ENCODE results near the gene RAD51B. TPM values are rescaled to one million over a fixed set of nuclear protein-coding genes. Genes with fewer than 3 reads are reported as not detected.

The RAD51B gene
- total and polyA plus RNA-seq, 9 of the 15 experiments (the other 6 are each of a cell fraction or from before 2014, with no cell fraction given), result 8.5 to 17.3 (median 11.3) TPM

- TF ChIP-seq ZFP91 (CRISPR knock-in tag; IDR thresholded peaks at IDR 0.05) (no peak), CREM (IDR thresholded peaks at IDR 0.05; ENCODE audit: low read depth) (no peak), DACH1 (IDR thresholded peaks at IDR 0.05; ENCODE audit: partially characterized antibody) (no peak), U2AF1 (optimal IDR thresholded peaks at IDR 0.05; ENCODE audit: low read depth, low read length) (no peak), C11orf30 (IDR thresholded peaks at IDR 0.05; ENCODE audit: low read depth) (no peak), RBM22 (IDR thresholded peaks at IDR 0.05; ENCODE audit: low read depth, low read length, poor library complexity, severe bottlenecking) (no peak), ZNF217 (CRISPR knock-in tag; IDR thresholded peaks at IDR 0.05) (no peak), FOSL1 (tag; conservative IDR thresholded peaks at IDR 0.05) (no peak), RBM15 (IDR thresholded peaks at IDR 0.05; ENCODE audit: insufficient read depth, low read length) (no peak), ZNF133 (CRISPR knock-in tag; IDR thresholded peaks at IDR 0.05) (no peak)
These were observed 132.1 kb downstream of the RAD51B start (continued) for GRCh38 chr14:67951529-67952135.

- in situ Hi-C loops (cut with MboI), result no loop called here
- ATAC-seq, result no peak
- no peak for TF ChIP-seq ZNF668 (CRISPR knock-in tag; IDR thresholded peaks at IDR 0.05)
- TF ChIP-seq BMI1 (IDR thresholded peaks at IDR 0.05; ENCODE audit: low read length), result no peak
- no peak for TF ChIP-seq ATF6 (CRISPR knock-in tag; IDR thresholded peaks at IDR 0.05)
- no peak for TF ChIP-seq EHMT2 (IDR thresholded peaks at IDR 0.05)
- TF ChIP-seq TAF15 (IDR thresholded peaks at IDR 0.05; ENCODE audit: low read depth, low read length), result no peak
- TF ChIP-seq GATA2 (CRISPR knock-in tag; IDR thresholded peaks at IDR 0.05), result no peak
- TF ChIP-seq FIP1L1 (IDR thresholded peaks at IDR 0.05; ENCODE audit: low read depth, low read length, poor library complexity, severe bottlenecking), result no peak
- no peak for TF ChIP-seq SIN3B (IDR thresholded peaks at IDR 0.05; ENCODE audit: low read depth)
- no peak for TF ChIP-seq NCOA4 (IDR thresholded peaks at IDR 0.05; ENCODE audit: partially characterized antibody)
- no peak for TF ChIP-seq ZNF311 (CRISPR knock-in tag; IDR thresholded peaks at IDR 0.05)
- TF ChIP-seq L3MBTL2 (IDR thresholded peaks at IDR 0.05), result no peak
- TF ChIP-seq TBL1XR1 (IDR thresholded peaks at IDR 0.05; ENCODE audit: low read length in 2 of 2), result no peak
These were observed 132.8 kb downstream of the RAD51B start for GRCh38 chr14:67952381-67952780.

More at GRCh38 chr14:67952381-67952780, 132.8 kb downstream of the RAD51B start:
- H3K4me1 ChIP-seq (replicated peaks in 1 of 2; ENCODE audit: control insufficient read depth in 2 of 2, insufficient read depth in 2 of 2, low read length in 2 of 2), result no peaks in the 10 kb centered on the region
- FAIRE-seq (no peak), DNase-seq (ENCODE audit: extremely low read depth in 1 of 4, low spot score in 3 of 4) (no peak)
- no peaks in the 10 kb centered on the region for H3K27me3 ChIP-seq (ENCODE audit: control insufficient read depth in 2 of 2, insufficient read depth in 2 of 2, low read length in 2 of 2)
- no peaks in the 10 kb centered on the region for H3K36me3 ChIP-seq (ENCODE audit: control insufficient read depth, insufficient read depth, low read length)
- BruUV-seq (replicated peaks), result no TSS peak
- no peak overlapping the region for H3K4me3 ChIP-seq
- H2AFZ ChIP-seq (ENCODE audit: low read depth, low read length), result no peak overlapping the region
- no peaks in the 10 kb centered on the region for H4K20me1 ChIP-seq (replicated peaks; ENCODE audit: control insufficient read depth, insufficient read depth, low read length)
- WGBS (ENCODE audit: insufficient coverage, low coverage, missing lambda C conversion rate), result 22% methylated on average over 1 of the region's 2 CpGs
- ChIA-PET CTCF (ENCODE audit: low intra/inter-chr PET ratio) (no interaction called here), POLR2A (no interaction called here)
- no peaks in the 10 kb centered on the region for H3K9me3 ChIP-seq (replicated peaks; ENCODE audit: control insufficient read depth, insufficient read depth, low read depth, low read length)
- no peaks in the 10 kb centered on the region for H3K9me1 ChIP-seq (ENCODE audit: control insufficient read depth, insufficient read depth, low read length)
- no peak overlapping the region for H3K9ac ChIP-seq (ENCODE audit: insufficient read depth in 1 of 2, low read depth in 2 of 2, low read length in 2 of 2)
- no peak overlapping the region for H3K4me2 ChIP-seq (ENCODE audit: insufficient read depth, low read length)
- no peak overlapping the region for H3K27ac ChIP-seq (ENCODE audit: extremely low read depth, low read depth, low read length)
- intact Hi-C loops (cut with micrococcal nuclease), result no loop called here
- H3K79me2 ChIP-seq (ENCODE audit: control insufficient read depth, insufficient read depth, low read length), result no peaks in the 10 kb centered on the region

Data from K562 (cell line).